H1 (cell line): ENCODE results near the gene XIRP1. TPM values are rescaled to one million over a fixed set of nuclear protein-coding genes. Genes with fewer than 3 reads are reported as not detected.

Experiments
- CTCF ChIA-PET: fragments of 300-600 bp; sonication (Branson Sonifier 250); formaldehyde crosslinking; loops from one replicate; lab custom pipeline; 2021; ENCODE audit not compliant: partially characterized antibody; lab: Charles Lee
- POLR2A ChIA-PET: fragments of 300-600 bp; sonication (Branson Sonifier 250); formaldehyde crosslinking; loops from one replicate; lab custom pipeline; 2021; ENCODE audit warnings: inconsistent platforms; ENCODE audit not compliant: partially characterized antibody; lab: Charles Lee
- DNase-seq, 2 experiments: peaks; one replicate each; pipeline versions ENCODE4 v3.0.0 to v3.0.0-alpha.2; 2010 to 2022; ENCODE audit warnings: low spot score in 2 of 2, low read depth in 1 of 2, mixed read lengths in 1 of 2
- FAIRE-seq: peaks from 2 replicates; lab custom pipeline; 2011; peaks lifted over from hg19 to GRCh38; lab: Jason Lieb, UNC
- H2AFZ ChIP-seq: 2 replicates; pipeline ENCODE4 v1.8.1; 2012; ENCODE audit warnings: low read length, inconsistent platforms
- H2AK5ac ChIP-seq: 2 replicates; pipeline ENCODE4 v1.6.1; 2013; ENCODE audit warnings: low read depth, low read length
- H2BK120ac ChIP-seq: replicated peaks from 2 replicates; pipeline ENCODE3; 2013; ENCODE audit warnings: low read depth, low read length, inconsistent platforms
- H2BK12ac ChIP-seq: 2 replicates; pipeline ENCODE4 v1.6.1; 2013; ENCODE audit warnings: low read depth, low read length
- H2BK15ac ChIP-seq: 2 replicates; pipeline ENCODE4 v1.6.1; 2013; ENCODE audit warnings: low read length
- H2BK20ac ChIP-seq: 2 replicates; pipeline ENCODE4 v1.6.1; 2013; ENCODE audit warnings: low read length
- H2BK5ac ChIP-seq: 2 replicates; pipeline ENCODE4 v1.6.1; 2013; ENCODE audit warnings: low read depth, low read length
- H3K14ac ChIP-seq: 2 replicates; pipeline ENCODE4 v1.6.1; 2013; ENCODE audit warnings: inconsistent platforms; ENCODE audit not compliant: insufficient read length
- H3K18ac ChIP-seq: 2 replicates; pipeline ENCODE4 v1.6.1; 2013; ENCODE audit warnings: low read length; ENCODE audit errors: extremely low read depth
- H3K23ac ChIP-seq: 2 replicates; pipeline ENCODE4 v1.6.1; 2013; ENCODE audit warnings: inconsistent platforms; ENCODE audit not compliant: insufficient read length
- H3K23me2 ChIP-seq: 2 replicates; pipeline ENCODE4 v1.6.1; 2013; ENCODE audit warnings: low read depth, low read length
- H3K27ac ChIP-seq: 2 replicates; pipeline ENCODE4 v1.6.1; 2011; ENCODE audit warnings: low read depth, low read length, inconsistent platforms
- H3K27me3 ChIP-seq, 4 experiments: replicated peaks in 1 of 4; 1 replicate in 1 of 4; 2 replicates in 3 of 4; pipeline versions ENCODE4 v1.6.1 to v1.8.1; 2011 to 2013; ENCODE audit warnings: low read length in 3 of 4, mild to moderate bottlenecking in 3 of 4, inconsistent platforms in 2 of 4, mixed read lengths in 2 of 4, moderate library complexity in 1 of 4; ENCODE audit not compliant: control insufficient read depth in 3 of 4, insufficient read depth in 3 of 4; ENCODE audit errors: extremely low read depth in 1 of 4
- H3K36me3 ChIP-seq, 4 experiments: 2 replicates each; pipeline versions ENCODE4 v1.6.1 to v1.8.1; 2011 to 2013; ENCODE audit warnings: mild to moderate bottlenecking in 4 of 4, low read length in 3 of 4, moderate library complexity in 2 of 4, control low read depth in 1 of 4, inconsistent platforms in 1 of 4; ENCODE audit not compliant: insufficient read depth in 4 of 4, control insufficient read depth in 2 of 4
- H3K4ac ChIP-seq: replicated peaks from 2 replicates; pipeline ENCODE3; 2013; ENCODE audit warnings: low read length, low read depth, mixed read lengths, inconsistent platforms; ENCODE audit not compliant: insufficient read length
- H3K4me1 ChIP-seq, 4 experiments: replicated peaks in 1 of 4; 1 replicate in 1 of 4; 2 replicates in 3 of 4; pipeline versions ENCODE4 v1.6.1 to v1.8.1; 2011 to 2013; ENCODE audit warnings: low read length in 3 of 4, inconsistent platforms in 2 of 4, mixed read lengths in 1 of 4; ENCODE audit not compliant: insufficient read depth in 4 of 4, control insufficient read depth in 3 of 4
- H3K4me2 ChIP-seq, 2 experiments: 2 replicates each; pipeline versions ENCODE4 v1.6.1 to v1.8.1; 2011 to 2013; ENCODE audit warnings: low read depth in 2 of 2, low read length in 2 of 2, control low read depth in 1 of 2, inconsistent platforms in 1 of 2, mild to moderate bottlenecking in 1 of 2; ENCODE audit not compliant: insufficient read depth in 1 of 2
- H3K4me3 ChIP-seq, 4 experiments: fragments of 200-600, 300-600 bp in 1 of 4; sonication (generic), shearing (Covaris generic), sonication (Bioruptor Twin) in 1 of 4; 2 replicates each; pipeline versions ENCODE4 v1.5.1 to v1.8.1; 2011 to 2016; ENCODE audit warnings: low read length in 4 of 4, low read depth in 3 of 4, control low read depth in 2 of 4, inconsistent platforms in 2 of 4, mild to moderate bottlenecking in 2 of 4, mixed read lengths in 1 of 4, moderate library complexity in 1 of 4; ENCODE audit not compliant: insufficient read depth in 2 of 4; ENCODE audit errors: extremely low read depth in 1 of 4
- H3K56ac ChIP-seq: replicated peaks from 2 replicates; pipeline ENCODE3; 2013; ENCODE audit warnings: low read depth, mild to moderate bottlenecking, mixed read lengths, low read length, inconsistent platforms; ENCODE audit not compliant: insufficient read length
- H3K79me1 ChIP-seq: 2 replicates; pipeline ENCODE4 v1.6.1; 2013; ENCODE audit warnings: low read depth, low read length, control low read depth
- H3K79me2 ChIP-seq, 2 experiments: 2 replicates each; pipeline versions ENCODE4 v1.6.1 to v1.8.1; 2012 to 2013; ENCODE audit warnings: low read length in 2 of 2, mild to moderate bottlenecking in 2 of 2, inconsistent platforms in 1 of 2; ENCODE audit not compliant: insufficient read depth in 2 of 2, control insufficient read depth in 1 of 2
- H3K9ac ChIP-seq, 4 experiments: replicated peaks in 1 of 4; 1 replicate in 1 of 4; 2 replicates in 3 of 4; pipeline versions ENCODE4 v1.6.1 to v1.8.1; 2011 to 2013; ENCODE audit warnings: low read depth in 3 of 4, low read length in 3 of 4, control low read depth in 2 of 4, mild to moderate bottlenecking in 2 of 4, moderate library complexity in 2 of 4, inconsistent platforms in 1 of 4; ENCODE audit errors: extremely low read depth in 1 of 4
- H3K9me3 ChIP-seq, 2 experiments: 2 replicates each; pipeline versions ENCODE4 v1.6.1 to v1.8.1; 2012 to 2013; ENCODE audit warnings: mild to moderate bottlenecking in 2 of 2, moderate library complexity in 2 of 2, control low read depth in 1 of 2, inconsistent platforms in 1 of 2, low read depth in 1 of 2, low read length in 1 of 2, mixed read lengths in 1 of 2; ENCODE audit not compliant: insufficient read depth in 2 of 2
- H4K20me1 ChIP-seq, 2 experiments: replicated peaks in 1 of 2; 2 replicates each; pipeline versions ENCODE3 to v1.8.1; 2011 to 2013; ENCODE audit warnings: inconsistent platforms in 2 of 2, low read length in 2 of 2, mild to moderate bottlenecking in 1 of 2; ENCODE audit not compliant: insufficient read depth in 2 of 2, control insufficient read depth in 1 of 2
- H4K5ac ChIP-seq: 2 replicates; pipeline ENCODE4 v1.6.1; 2013; ENCODE audit warnings: low read length, low read depth, mixed read lengths, inconsistent platforms; ENCODE audit not compliant: insufficient read length
- H4K8ac ChIP-seq: 2 replicates; pipeline ENCODE4 v1.8.0; 2013; ENCODE audit warnings: mild to moderate bottlenecking, moderate library complexity, low read length, inconsistent platforms; ENCODE audit not compliant: insufficient read depth; ENCODE audit errors: extremely low read depth
- H4K91ac ChIP-seq: replicated peaks from 2 replicates; pipeline ENCODE3; 2013; ENCODE audit warnings: low read length, mixed read lengths, inconsistent platforms; ENCODE audit not compliant: insufficient read length
- FOSL1 ChIP-seq: IDR thresholded peaks from 2 replicates; pipeline ENCODE4 v1.6.1; 2011; ENCODE audit warnings: mild to moderate bottlenecking, low read depth, low read length, moderate library complexity; ENCODE audit not compliant: insufficient read depth
- GABPA ChIP-seq: IDR thresholded peaks from 2 replicates; pipeline ENCODE4 v1.6.1; 2011; ENCODE audit warnings: mild to moderate bottlenecking, low read length, moderate library complexity, borderline replicate concordance; ENCODE audit not compliant: insufficient read depth
- SIN3A ChIP-seq, 2 experiments: IDR thresholded peaks in 1 of 2; conservative IDR thresholded peaks in 1 of 2; 2 replicates each; pipeline ENCODE4 v1.6.1; 2011 to 2012; ENCODE audit warnings: low read length in 2 of 2, improper control_type of control experiment in 1 of 2, low read depth in 1 of 2, mild to moderate bottlenecking in 1 of 2
- ZNF274 ChIP-seq: IDR thresholded peaks from 2 replicates; pipeline ENCODE4 v1.7.0; 2012; ENCODE audit warnings: low read length, borderline replicate concordance; ENCODE audit errors: extremely low read depth
- WGBS, 2 experiments: shearing (Covaris generic) in 1 of 2; methylation state at CpG; one replicate each; pipeline versions ENCODE4 v1.1.6 to v1.1.7; 2013 to 2015; ENCODE audit warnings: low lambda C conversion rate in 2 of 2, mixed read lengths in 2 of 2, inconsistent platforms in 1 of 2, low coverage in 1 of 2, missing lambda C conversion rate in 1 of 2; ENCODE audit not compliant: insufficient replicate concordance in 2 of 2, insufficient coverage in 1 of 2, insufficient read length in 1 of 2; ENCODE audit errors: extremely low coverage in 1 of 2, missing lambda C conversion rate in 1 of 2; 5-methylcytosine and 5-hydroxymethylcytosine counted together
- polyA plus RNA-seq, 7 experiments: library from polyadenylated mRNA; depleted of rRNA in 3 of 7; stranded (reverse) in 5 of 7; unstranded in 2 of 7; fragments of >200 nt in 5 of 7; fragments of 200-250 nt in 2 of 7; gene quantifications; 1 replicate in 5 of 7; 2 replicates in 1 of 7; 4 replicates in 1 of 7; pipeline versions ENCODE4 v1.2.1 to v1.2.3, GENCODE V29; 2011 to 2013; ENCODE audit warnings: missing spikeins in 2 of 7, mixed read lengths in 2 of 7
- total RNA-seq: library from RNA; stranded (reverse); fragmentation: NEBNext Ultra II Directional; extraction: Animal tissue kit (Norgen Biotek cat#: 25700); gene quantifications from 2 replicates; pipeline ENCODE4 v1.2.1, GENCODE V29; 2021

The XIRP1 gene
- total and polyA plus RNA-seq, 2 of the 8 experiments (the other 6 are each of a cell fraction or from before 2014, with no cell fraction given): not detected

DNA sequence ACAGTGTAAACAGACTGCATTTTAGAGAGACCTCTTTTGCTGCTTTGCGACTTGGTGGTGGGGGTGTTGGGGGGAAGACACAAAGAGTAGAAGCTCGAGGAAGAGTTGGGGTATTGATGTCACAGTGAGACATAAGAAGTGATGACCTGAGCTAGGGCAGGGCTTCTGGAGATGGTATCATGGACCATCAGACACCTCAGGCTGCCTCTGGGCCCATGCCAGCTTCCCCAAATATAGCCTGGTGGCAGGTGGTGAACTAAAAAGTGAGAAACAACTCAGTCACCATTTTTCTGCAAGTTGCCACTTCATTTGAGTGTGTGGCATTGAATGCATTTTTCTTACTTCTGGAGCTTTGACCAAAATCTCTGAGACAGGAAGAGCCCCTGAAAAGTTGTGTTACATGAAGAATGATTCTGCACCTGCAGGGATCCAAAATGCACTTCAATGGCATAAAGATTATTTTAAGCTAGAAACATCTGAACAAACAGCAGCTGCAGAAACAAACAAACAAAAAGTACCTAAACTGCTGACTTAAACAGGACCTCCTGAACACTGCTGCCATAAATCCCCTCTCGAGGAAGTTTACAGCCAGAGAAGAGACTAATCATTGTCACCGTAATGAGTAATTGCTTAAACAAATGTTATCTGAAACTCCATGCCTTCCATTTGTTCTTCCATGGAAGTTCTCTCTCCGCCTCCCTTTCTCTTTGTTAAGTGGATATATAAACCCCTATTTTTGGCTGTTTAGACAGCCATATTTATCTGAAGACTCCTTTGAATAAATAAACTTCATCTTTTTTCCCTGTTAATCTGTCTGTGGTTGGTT lies 15.2 kb upstream of the XIRP1 start:
- H4K5ac ChIP-seq: no peak overlapping the region
- no peak overlapping the region for H3K56ac ChIP-seq
- POLR2A ChIA-PET: interaction anchor here (0.6 to 1.3 kb wide), 3 partner anchors 54 to 1162 kb away, joined by 3 to 4 read pairs (median 3); no protein-coding TSS in a partner anchor
- H3K4ac ChIP-seq: no peak overlapping the region
- no peaks in the 10 kb centered on the region for H4K20me1 ChIP-seq
- no peak overlapping the region for H3K18ac ChIP-seq
- no peak overlapping the region for H3K27ac ChIP-seq
- H3K23ac ChIP-seq: no peak overlapping the region
- no peak overlapping the region for H4K91ac ChIP-seq
- H3K4me2 ChIP-seq: no peak overlapping the region
- H3K4me3 ChIP-seq: no peak overlapping the region
- DNase-seq (no peak), FAIRE-seq (no peak)
- H4K8ac ChIP-seq: no peak overlapping the region
- H3K4me1 ChIP-seq: peaks cover 0 to 11% (median 6%) of the 10 kb centered on the region in 4 experiments; a peak in 5 of 7 replicates
- no peaks in the 10 kb centered on the region for H3K79me2 ChIP-seq
- no peak overlapping the region for H2AK5ac ChIP-seq
- no peak overlapping the region for H2BK5ac ChIP-seq
- no peaks in the 10 kb centered on the region for H3K36me3 ChIP-seq
- CTCF ChIA-PET: interaction anchor here (0.9 to 15.2 kb wide), 12 partner anchors 10 to 142 kb away, joined by 3 to 198 read pairs (median 6); partner anchors contain the start of gene XIRP1
- H2BK120ac ChIP-seq: no peak overlapping the region
- H2AFZ ChIP-seq: peak overlapping the region; percentile 96
- 79% methylated on average over 5 of the region's 5 CpGs; no CpG with 5 or more reads in 1 of the 2 experiments for WGBS, 2 experiments
- H3K27me3 ChIP-seq: no peaks in the 10 kb centered on the region
- no peak overlapping the region for H3K14ac ChIP-seq
- no peak overlapping the region for H2BK15ac ChIP-seq
- H3K9ac ChIP-seq: no peak overlapping the region
- no peaks in the 10 kb centered on the region for H3K79me1 ChIP-seq
- H3K9me3 ChIP-seq: no peaks in the 10 kb centered on the region
- no peak overlapping the region for H2BK12ac ChIP-seq
- H3K23me2 ChIP-seq: no peaks in the 10 kb centered on the region
- TF ChIP-seq GABPA (no peak), FOSL1 (no peak), ZNF274 (no peak), SIN3A (conservative IDR thresholded peaks at IDR 0.05 in 1 of 2, IDR thresholded peaks at IDR 0.05 in 1 of 2; ENCODE audit: low read depth in 1 of 2, low read length in 2 of 2) (no peak)
- H2BK20ac ChIP-seq: 0 out of 2 replicates have a peak overlapping the region, but pooled peaks have one; percentile 28
